ENCODE measurements around the gene MAP7D1.

GRCh38 chr1:36206323-36206858, 50.4 kb downstream of the MAP7D1 start:
- TF ChIP-seq CTCF (IDR thresholded peaks at IDR 0.05) (no peak), POLR2A (IDR thresholded peaks at IDR 0.05) (no peak), EP300 (IDR thresholded peaks at IDR 0.05) (no peak)

All from gastroesophageal sphincter (tissue), 3 donors.